NCI-H187 (cell line): ENCODE measurements around the gene FKBP1A.
"Not testable (repeated sequence)": the region's sequence is repeated elsewhere in the genome, so short reads cannot be mapped to it uniquely, and the experiment has no call there.

Experiments used
- DNase-seq, 2 experiments: peaks; one replicate each; lab custom pipeline; 2025; lab: John Stamatoyannopoulos, UW

Gene FKBP1A

DNA sequence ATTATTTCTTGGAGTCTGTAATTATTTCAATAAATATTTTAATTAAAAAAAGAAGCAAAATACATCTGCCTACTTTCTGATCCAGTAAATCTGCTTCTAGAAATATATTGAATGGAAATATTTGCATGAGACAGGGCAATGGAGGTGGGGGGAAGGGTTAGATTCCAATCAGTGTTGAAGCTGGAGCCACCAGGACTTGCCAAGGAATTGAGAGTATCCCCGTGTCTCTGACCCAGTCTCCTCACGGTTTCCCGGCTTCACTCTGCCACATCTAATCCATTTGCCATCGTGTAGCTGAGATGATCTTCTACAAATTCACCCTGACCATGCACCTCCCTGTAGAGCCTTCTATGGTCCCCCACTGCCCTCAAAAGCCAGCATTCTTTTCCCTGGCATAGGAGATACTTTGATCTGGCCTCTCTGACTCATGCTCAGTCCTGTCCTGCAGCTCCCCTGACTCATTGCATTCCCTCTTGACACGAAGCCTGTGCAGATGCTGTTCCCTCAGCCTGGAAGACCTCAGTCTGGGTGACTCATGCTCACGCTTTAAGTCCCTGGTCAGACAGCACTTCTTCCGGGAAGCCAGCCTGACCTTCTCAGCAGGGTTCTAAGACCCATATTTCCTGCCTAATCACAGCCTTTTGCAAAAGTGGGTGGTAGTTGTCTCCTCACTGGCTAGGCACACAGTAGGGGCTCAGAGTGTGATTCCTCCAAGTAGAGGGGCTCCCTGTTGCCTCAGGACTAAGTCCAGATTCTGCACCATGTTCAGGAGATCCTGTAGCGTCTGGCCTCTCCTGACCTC lies 23.0 kb upstream of the FKBP1A start:
- no peak for DNase-seq

GRCh38 chr20:1414982-1415381 lies 22.1 kb upstream of the FKBP1A start:
- DNase-seq, result no peak

DNA sequence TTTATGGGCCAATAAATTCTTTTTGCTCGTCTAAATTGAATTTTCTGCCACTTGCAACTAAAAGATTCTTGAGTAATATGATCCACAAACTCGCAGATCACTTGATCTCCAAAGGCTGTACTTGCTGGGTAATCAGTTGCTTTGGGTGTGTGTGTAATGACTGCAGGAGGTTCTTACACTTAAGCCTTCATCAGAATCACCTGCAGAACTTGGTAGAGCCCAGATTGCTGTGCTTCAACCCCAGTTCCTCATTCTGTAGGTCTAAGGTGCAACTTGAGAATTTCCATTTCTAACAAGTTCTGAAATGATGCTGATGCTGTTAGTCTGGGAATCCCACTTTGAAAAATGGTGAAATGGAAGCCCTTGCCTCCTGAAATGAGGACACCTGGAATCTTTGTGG lies 12.9 kb upstream of the FKBP1A start:
- DNase-seq, result no peak

GRCh38 chr20:1403624-1404023 lies 10.8 kb upstream of the FKBP1A start:
- no peak for DNase-seq

GRCh38 chr20:1402149-1402548 lies 9.3 kb upstream of the FKBP1A start:
- no peak for DNase-seq

GRCh38 chr20:1401451-1401907 lies 8.6 kb upstream of the FKBP1A start:
- DNase-seq, result no peak

DNA sequence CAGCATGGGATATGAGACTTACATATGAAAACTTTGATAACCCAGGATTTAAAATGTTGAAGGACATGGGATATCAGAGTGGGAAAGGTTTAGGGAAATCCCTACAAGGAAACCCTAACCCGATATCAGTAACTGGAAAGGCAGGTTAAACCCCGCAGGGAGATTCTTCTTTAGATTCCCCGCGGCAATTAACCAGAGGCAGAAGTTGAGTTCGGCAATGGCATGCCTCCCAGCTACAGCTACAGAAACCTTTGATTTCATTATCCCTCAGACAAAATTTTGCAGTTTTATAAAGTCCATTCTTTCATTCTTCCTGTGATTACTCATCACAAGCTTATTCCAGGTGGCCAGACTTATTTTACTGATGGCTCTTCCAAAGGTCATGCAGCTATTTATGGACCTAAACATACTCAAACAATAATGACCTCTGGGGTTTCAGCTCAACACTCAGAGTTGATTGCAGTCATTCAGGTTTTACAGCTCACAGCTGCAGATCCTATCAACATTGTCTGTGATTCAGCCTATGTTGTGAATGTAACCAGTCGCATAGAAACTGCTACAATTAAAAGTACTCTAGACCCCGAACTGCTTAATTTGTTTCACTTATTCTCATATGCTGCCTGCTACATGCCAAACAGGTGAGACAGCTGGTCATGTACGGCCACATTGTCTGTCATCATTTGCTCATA lies 7.0 kb upstream of the FKBP1A start:
- not testable (repeated sequence) for DNase-seq

DNA sequence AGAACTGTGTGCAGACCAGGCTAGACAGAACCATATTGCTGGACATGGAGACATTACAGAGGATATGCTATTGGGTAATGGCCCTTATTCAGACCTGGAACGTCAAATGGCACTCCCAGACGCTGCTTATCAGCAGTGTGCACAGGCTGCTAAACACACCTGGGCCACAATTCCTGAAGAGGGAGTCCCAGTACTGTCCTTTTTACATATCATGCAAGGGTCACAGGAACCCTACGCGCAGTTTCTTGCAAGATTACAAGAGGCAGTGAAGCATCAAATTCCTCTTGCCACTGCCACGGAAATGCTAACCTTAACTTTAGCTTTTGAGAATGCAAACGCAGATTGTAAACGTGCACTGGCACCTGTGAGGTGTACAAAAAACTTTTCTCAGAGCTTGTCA lies 5.3 kb upstream of the FKBP1A start:
- DNase-seq, result not testable (repeated sequence)

DNA sequence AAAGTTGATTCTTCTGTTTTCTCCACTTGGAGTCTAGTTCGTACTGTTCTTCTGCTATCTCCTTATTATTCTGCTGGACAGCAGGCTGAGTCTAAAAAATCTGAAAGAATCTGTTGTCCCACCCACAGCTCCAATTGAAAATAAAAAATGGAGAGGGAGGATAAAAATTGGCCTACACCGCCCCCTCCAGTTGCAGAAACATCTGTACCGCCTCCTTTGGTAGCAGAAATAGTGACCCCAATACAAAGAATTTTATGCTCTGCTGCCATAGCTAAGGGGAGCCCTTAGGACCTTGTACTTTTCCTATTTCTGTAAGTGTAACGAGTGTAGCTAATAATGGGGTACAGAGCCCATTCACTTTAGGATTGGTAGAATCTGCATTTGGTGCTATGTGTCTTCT lies 4.9 kb upstream of the FKBP1A start:
- no peak for DNase-seq

DNA sequence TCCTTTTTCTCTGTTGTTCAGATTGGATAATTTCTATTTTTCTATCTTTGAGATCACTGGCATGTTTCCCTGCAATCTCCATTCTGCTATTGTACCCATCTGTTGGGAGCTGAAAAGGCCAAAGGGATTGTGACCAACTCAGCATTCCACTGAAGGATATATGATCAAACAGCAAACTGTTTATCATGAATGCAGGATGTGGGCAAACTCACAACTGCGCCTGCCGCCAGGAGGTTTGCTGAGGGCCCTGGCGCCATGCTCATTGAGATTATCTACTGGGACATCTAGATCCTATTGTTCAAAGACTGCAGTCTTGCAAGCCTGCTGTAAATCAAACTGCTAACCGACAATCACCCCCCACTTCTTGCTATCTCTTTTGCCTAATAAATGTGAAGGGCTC lies 3.8 kb upstream of the FKBP1A start:
- no peak for DNase-seq

DNA sequence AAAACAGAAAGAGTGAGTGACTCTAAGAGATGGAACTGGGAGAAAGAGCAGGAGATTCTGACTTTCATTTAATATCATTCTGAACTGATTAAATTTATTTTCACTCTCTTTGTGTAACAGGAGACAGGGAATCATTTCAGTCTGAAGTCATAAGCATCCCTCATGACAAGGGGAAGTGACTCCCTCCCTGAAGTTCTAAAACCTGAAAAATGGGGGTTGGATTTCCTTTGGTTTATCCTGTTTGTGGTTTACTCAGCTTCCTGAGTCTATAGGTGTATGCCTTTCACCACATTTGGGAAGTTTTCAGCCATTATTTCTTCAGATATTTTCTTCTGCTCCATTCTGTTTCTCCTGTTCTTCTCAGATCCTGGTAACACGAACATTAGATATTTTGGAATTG lies 3.4 kb upstream of the FKBP1A start:
- DNase-seq, result no peak

DNA sequence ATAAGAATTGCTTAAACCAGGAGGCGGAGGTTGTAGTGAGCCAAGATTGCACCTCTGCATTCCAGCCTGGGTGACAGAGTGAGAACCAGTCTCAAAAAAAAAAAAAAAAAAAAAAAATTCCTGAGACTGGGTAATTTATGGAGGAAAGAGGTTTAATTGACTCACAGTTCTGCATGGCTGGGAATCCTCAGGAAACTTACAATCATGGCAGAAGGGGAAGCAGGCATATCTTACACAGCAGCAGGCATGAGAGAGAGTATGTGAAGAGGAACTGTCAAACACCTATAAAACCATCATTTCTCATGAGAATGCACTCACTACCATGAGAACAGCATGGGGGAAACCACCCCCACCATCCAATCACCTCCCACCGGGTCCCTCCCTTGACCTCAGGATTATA lies 1.8 kb upstream of the FKBP1A start:
- no peak for DNase-seq

- no peak for DNase-seq
Observed at GRCh38 chr20:1393507-1393882, 641 bp upstream of the FKBP1A start.

DNA sequence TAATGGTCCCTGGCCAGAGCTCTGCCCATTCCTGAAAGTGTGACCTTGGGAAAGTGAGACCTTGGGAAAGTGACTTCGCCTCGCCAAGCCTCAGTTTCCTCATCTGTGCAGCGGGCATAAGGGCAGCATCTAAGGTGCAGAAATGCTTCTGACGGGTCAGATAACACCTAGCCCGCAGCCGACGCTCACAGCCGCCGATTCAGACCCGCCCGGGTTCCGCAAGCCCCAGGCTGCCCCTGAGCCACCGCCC lies 486 bp downstream of the FKBP1A start:
- DNase-seq, result no peak

GRCh38 chr20:1391640-1392442 lies 1.0 kb downstream of the FKBP1A start:
- no peak for DNase-seq

- no peak for DNase-seq
Observed at GRCh38 chr20:1390581-1391403, 2.1 kb downstream of the FKBP1A start.

DNA sequence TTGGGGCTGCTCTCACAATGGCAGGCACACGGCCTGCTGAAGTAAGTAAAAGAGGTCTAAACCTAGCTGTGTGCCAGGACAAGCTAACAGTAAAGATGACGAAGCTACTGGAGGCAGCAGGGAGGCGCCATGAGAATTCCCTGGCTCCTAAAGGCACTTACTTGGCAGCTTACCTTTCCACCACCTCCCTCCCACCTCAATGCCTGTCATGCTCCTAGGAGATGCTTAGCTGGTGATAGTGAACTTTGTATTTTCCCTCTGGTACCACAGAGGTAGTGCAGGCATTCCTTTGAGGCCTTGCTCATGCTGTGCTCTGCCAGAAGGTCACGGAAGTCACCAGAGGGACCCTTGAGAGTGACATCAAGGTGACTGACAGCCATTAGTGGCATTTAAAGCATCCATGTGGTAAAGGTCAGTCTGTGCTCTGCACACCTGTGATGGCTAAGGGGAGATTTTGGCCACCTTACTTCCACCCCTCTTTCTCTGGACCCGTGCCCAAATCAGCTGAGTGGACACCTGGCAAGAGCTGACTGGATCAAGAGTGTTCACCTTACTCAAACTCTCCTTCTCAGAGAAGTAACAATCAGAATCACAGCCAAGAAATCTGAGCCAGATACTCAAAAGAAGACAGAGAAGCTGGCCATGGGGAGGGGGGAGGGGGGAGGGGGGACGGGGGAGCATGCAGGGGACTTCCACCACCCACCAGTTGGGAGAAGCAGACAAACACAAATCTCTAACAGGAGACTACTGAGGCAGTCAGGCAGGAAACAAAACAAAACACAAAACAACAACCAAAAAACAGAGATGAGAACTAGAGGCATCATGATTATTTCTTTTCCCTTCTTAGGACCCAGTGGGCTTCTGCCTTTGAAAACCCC lies 2.9 kb downstream of the FKBP1A start:
- no peak for DNase-seq

DNA sequence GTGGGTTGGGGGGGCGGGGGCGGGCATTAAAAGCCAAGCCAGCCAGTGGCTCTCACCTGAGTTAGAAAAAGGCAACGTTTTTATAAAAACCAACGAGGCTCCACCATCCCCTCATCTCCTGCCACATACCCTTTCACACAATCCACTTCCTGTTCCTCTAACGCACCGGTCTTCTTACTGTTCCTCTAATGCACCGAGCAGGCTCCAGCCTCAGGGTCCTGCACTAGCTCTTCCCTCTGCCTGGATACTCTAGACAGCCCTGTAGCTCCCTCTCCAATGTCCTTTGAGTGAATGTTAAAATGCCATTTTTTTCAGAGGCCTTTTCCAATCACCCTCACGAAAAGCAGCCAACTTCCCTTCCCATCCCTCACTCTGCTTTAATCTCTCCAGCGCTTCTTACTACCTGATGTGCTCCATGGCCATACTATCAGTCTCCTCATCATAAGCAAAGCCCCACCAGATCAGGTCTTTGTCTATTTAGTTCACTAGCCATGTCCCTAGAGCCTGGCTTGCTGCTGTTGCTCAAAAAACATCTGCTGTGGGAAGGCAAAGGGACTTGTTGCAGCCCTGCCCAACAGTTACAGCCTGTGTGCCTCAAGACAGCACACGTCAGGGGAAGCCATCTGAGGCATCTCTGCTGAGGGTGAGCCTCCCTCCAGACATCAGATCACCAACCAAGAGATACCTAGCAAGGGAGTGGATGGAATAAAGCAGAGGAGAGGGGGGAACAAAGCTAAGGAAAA lies 3.9 kb downstream of the FKBP1A start:
- DNase-seq, result no peak

DNA sequence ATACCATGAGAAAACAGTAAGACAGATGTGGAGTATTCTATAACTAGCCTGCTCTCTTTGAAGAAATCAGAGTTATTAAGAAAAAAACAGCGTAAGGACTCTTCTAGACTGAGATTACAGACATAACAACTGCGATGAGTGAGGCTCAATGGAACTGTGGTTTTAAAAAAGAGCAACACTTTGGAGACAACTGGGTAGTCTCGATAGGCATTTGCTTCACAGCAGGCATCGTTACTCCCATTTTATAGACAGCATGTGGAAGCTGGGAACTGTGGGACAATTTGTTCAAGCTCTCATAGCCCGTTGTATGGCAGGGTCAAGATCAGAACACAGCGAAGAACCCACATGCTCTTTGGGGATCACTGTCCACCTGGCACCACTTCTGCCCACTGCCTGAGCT lies 4.6 kb downstream of the FKBP1A start:
- no peak for DNase-seq

DNA sequence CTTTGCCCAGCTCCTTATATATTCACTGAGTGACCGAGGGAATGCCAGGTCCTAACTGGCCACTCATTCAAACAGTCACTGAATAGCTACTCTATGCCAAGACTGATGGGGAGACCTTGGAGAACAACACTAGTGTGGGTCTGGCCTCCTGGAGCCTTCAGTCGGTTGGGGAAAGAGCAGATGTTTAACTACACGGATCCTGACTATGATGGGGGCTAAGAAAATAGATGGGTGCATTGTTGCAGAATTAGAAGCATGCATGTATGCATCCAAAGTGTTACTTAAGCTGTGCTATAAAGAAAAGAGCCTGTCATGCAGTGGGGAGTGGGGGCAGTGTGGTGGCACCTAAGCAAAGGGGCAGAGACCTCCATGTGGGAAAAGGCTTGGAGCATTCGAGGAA lies 6.5 kb downstream of the FKBP1A start:
- DNase-seq, result no peak
